Esophagus squamous epithelium (tissue), 4 donors: Measurements from ENCODE around the gene CTNNA2.

Experiments
- POLR2A ChIP-seq, 4 donors: fragments of 450-650 bp; IDR thresholded peaks; one replicate each; pipeline ENCODE4 v1.6.1; 2017; ENCODE audit warnings: antibody characterized with exemption in 4 of 4, mild to moderate bottlenecking in 4 of 4, moderate library complexity in 3 of 4
- TF ChIP-seq, protein P1 (sequence below), 6 experiments: fragments of 450-650 bp in 4 of 6; fragments of 200-600 bp in 2 of 6; sonication (generic) in 2 of 6; IDR thresholded peaks; one replicate each; pipeline ENCODE4 v1.5.1; 2016 to 2019; ENCODE audit warnings: antibody characterized with exemption in 6 of 6, mild to moderate bottlenecking in 4 of 6, moderate library complexity in 4 of 6

DNA sequence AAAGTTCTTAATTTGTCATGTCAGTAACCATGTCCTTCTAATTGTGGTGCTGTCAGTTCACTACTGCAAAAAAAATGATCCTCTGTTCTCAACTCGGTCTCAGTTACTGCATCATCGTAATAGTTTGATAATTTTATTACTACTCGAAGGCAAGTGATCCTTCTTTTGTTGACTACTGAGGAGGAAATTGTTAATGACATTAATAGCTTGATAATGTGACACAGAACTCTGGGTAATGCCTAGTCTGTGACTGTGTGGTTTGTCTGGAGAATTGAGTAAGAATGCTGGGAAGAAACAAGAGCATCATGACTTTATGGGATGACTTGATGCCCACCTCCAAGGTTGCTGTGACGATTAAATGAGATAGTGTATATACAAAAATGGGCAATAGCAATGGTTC lies 524.5 kb downstream of the CTNNA2 start:
- TF ChIP-seq, protein P1, sequence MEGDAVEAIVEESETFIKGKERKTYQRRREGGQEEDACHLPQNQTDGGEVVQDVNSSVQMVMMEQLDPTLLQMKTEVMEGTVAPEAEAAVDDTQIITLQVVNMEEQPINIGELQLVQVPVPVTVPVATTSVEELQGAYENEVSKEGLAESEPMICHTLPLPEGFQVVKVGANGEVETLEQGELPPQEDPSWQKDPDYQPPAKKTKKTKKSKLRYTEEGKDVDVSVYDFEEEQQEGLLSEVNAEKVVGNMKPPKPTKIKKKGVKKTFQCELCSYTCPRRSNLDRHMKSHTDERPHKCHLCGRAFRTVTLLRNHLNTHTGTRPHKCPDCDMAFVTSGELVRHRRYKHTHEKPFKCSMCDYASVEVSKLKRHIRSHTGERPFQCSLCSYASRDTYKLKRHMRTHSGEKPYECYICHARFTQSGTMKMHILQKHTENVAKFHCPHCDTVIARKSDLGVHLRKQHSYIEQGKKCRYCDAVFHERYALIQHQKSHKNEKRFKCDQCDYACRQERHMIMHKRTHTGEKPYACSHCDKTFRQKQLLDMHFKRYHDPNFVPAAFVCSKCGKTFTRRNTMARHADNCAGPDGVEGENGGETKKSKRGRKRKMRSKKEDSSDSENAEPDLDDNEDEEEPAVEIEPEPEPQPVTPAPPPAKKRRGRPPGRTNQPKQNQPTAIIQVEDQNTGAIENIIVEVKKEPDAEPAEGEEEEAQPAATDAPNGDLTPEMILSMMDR (IDR thresholded peaks at IDR 0.05): no peak
- no peak for TF ChIP-seq POLR2A (IDR thresholded peaks at IDR 0.05)
